NCI-H345 (cell line): ENCODE measurements around the gene RBMS1.
A peak's percentile ranks its signal among the peaks of the same experiment; 100 is the strongest.

ENCODE experiments used
- DNase-seq: peaks from one replicate; lab custom pipeline; 2025; lab: John Stamatoyannopoulos, UW

Gene RBMS1

DNA sequence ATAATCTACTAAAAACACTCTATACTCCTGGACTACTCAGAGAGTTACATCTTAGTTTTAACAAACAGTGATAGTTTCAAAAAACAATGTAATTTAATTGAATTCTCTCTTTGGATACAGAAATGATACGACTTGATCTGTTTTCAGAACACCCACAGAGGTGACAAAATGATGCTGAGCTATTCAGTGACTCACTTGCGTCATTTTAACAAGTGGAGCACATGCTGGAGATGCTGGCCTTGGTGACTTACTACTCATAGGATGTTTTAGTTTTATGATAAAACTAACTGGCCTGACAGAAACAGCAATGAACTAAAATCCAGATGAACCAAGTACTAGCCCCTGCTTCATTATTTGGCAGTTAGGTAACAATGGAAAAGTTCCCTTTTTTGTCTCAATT lies 192.2 kb downstream of the RBMS1 start:
- DNase-seq, result no peak

- no peak for DNase-seq
Measured at GRCh38 chr2:160300203-160300602, 193.4 kb downstream of the RBMS1 start.

DNA sequence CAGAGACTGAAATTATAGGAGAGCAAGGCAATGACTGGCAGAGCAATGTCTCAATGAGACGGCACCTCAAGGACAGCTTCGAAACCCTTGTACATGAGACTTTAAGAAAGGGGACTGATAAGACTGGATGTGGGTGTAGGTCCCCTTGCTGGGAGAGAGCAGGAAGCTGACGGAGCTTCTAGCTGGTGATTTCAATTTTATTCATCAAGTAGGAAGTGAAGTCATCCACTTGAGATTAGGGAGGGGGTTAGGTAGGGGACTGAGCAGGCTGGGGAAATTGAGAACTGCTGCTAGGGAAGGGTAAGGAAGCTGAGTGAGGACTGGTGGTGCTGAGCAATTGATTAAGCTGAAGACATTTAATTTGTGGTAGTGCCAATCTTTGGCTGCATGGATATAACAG lies 194.1 kb downstream of the RBMS1 start:
- DNase-seq, result no peak

GRCh38 chr2:160298960-160299359 lies 194.6 kb downstream of the RBMS1 start:
- DNase-seq, result no peak

DNA sequence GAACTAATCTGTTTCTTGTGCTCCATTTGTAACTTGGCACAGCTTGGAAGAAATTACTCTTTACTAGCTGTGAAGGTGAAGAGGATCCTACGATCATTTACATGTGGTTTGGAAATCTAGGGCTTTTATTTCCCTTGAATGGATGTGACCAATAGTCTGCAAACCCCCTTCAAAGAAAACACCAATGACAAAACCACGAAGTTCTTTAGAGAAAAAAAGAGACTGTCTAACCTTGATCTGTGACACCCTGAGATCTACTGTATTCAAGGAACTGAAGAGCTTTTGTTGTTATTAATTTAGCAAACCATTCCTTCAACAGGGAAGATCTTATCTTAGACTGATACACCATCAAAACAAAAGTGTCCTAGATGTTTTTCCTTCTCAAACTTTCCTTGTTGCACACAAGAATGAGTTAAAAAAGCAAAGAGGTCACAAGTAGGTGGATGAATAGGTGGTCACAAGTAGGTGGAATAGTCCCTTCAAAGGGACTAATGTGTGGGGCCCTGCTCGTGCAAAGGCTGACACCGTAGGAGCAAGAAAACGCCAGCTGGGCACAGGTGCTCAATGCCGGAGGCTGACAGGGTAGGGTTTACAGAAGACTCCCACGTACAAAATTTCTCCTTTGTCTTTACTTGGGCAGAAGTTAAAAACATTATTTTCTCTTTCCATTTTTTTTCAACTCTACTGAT lies 197.9 kb downstream of the RBMS1 start:
- no peak for DNase-seq

DNA sequence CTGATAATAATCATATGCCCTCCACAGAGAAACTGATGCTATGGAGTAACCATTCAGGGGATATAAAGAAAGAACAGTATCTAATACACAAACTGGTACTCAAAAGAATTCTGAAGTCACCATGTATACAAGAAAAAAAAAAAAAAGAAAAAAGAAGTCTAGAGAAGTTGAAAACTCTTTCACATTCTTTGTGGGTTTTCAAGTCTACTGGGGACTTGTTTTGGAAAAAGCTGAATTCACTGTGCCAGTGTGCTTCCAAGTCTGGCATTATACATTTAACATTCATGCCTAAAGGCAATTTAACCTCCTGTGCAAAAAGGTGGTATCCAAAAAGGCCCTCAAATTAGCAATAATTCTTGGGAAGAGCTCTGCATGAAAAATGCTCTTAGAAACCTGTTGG lies 198.7 kb downstream of the RBMS1 start:
- no peak for DNase-seq

DNA sequence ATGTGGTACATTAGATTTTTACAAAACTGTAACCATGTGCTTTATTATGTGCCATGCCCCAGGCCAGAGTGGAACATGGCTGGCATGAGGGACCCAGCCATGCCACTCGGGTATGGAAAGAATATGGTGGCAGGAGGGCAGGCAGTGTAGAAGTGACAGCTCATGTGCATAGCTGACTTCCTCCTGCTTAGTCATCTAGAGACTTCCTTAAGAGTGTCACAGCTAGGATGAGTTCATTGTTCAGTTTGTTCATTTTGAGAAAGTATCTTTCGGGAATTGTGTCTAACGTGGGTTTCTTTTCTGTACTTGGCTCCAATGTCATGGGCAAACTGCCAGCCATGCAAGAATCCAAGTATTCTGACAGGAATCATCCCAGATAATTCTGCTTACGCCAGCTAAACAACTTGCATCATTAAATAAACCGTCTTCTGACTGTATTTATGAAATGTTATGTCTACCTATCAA lies 199.2 kb downstream of the RBMS1 start:
- no peak for DNase-seq

GRCh38 chr2:160293391-160294091 lies 200.1 kb downstream of the RBMS1 start:
- no peak for DNase-seq

- no peak for DNase-seq
Measured at GRCh38 chr2:160292225-160292624, 201.4 kb downstream of the RBMS1 start.

- DNase-seq, result no peak
Measured at GRCh38 chr2:160291382-160291781, 202.2 kb downstream of the RBMS1 start.

DNA sequence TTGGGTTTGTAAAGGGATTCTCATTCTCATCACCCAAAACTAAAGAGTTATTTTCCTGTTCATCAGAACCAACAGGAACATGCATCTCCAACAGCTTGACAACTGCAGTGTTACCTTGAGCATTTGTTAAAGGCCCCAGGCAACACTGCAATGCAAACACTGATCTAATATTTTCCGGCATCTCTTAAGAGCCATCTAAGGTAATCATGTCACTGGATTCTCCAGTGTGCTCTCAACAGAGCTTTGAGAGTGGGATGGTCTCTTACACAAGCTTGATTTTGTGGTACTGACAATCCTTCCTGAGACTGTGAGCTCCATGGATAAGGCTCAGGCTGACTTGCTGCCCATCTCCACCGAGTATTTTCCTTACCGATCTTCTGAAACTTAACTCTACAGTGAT lies 203.0 kb downstream of the RBMS1 start:
- peak; percentile 24 for DNase-seq

DNA sequence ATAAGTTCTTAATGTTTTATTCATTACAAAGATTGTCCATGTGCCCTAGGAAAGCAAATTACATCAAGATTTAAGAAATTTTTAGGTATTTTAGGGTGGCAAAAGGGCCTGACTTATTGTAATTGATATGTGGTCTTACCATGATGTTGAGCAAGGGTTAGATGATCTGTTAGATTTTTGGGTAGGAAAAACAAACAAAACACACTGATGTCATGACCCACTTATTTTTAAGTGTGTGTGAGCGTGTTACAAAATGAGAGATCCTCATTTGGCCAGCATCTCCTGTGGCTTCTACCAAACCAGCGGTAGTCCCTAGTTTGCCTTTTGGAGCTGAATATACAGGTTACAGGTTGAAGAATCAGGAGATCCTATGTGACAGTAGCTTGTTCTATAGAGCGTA lies 203.8 kb downstream of the RBMS1 start:
- DNase-seq, result no peak

DNA sequence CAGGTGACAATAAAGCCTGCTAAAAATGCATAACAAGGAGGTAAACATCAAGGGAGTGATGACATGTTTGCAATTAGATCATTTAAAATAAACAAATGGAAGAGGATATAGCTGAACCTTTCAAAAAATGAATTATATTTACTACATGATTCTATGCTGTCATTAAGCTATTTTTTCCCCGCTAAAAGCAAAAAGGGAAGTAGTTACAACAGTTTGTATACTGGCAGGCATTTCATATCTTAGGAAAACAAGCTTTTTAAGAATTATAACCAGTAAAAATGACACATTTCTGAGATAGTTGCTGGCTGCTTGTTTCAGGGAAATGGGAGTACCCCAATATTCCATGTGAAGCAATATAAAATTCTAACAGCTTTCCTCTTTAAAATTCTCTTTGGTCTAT lies 204.5 kb downstream of the RBMS1 start:
- no peak for DNase-seq

DNA sequence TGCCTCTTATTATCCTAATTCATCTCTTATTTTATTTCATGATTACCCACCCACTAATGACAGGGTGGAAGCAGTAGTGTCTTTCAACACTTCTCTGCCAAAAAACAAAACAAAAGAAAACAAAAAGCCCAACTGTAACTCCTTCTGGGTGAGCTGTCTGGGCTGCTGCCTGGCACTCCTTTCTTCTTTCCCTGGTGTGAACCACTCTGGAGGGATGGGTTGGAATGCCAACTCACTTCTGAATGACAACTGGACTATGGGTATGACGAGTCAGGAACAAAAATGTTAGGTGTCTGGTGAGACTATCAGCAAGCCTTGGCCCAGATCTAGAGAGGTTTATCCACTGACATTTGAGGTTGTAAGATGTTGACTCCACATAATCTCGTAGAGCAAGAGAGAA lies 205.3 kb downstream of the RBMS1 start:
- DNase-seq, result no peak

GRCh38 chr2:160287476-160287875 lies 206.1 kb downstream of the RBMS1 start:
- DNase-seq, result no peak

- no peak for DNase-seq
Measured at GRCh38 chr2:160286551-160286950, 207.1 kb downstream of the RBMS1 start.

GRCh38 chr2:160283675-160284074 lies 209.9 kb downstream of the RBMS1 start:
- DNase-seq, result no peak

DNA sequence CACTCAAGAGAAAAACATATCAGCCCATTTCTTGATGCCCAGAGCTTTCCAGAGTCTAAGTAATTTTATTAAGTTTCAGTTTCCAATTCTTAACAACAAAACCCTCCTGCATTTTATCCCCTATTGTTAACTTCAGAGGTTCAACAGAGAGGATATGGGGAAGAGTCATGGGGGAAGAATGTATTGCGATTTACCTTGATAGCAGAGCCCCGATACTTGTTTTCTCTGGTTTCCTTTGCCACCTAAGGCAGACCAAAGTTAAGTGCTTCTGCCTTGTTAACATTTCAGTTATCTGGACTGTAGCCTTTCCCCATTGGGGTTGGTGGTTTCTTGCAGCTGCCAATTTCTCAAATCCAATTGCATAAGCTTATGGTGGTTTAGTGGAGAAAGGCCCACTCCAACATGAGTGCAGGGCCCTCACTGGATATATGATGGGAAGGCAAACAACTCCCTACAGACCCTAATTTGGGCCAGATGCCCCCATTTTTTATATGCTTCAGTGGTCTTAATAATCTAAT lies 211.5 kb downstream of the RBMS1 start:
- DNase-seq, result no peak

- DNase-seq, result no peak
Measured at GRCh38 chr2:160281213-160281612, 212.4 kb downstream of the RBMS1 start.

GRCh38 chr2:160279813-160280465 lies 213.7 kb downstream of the RBMS1 start:
- DNase-seq, result no peak

DNA sequence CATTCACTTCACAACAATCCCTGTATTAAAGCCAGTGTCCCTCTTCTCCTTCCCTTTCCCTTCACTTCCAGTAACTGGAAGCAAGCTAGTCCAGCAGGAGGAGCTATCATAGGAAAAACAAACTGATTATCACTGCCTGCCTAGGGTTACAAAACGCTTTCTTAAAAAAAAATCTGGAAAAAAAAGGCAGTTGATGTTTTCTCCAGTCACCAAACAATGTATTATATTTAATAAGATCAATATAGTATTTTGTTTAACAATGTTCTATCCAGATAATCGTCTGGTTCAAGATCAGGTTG lies 214.8 kb downstream of the RBMS1 start:
- DNase-seq, result no peak

GRCh38 chr2:160278101-160278878 lies 215.3 kb downstream of the RBMS1 start:
- DNase-seq, result no peak
